TTC549 (cell line): ENCODE results near the gene ITIH2.
A peak's percentile ranks its signal among the peaks of the same experiment; 100 is the strongest.
"Not testable (repeated sequence)": the region's sequence is repeated elsewhere in the genome, so short reads cannot be mapped to it uniquely, and the experiment has no call there.

Experiments used
- FAIRE-seq: peaks from 2 replicates; lab custom pipeline; 2012; peaks lifted over from hg19 to GRCh38; lab: Jason Lieb, UNC

The ITIH2 gene, protein sequence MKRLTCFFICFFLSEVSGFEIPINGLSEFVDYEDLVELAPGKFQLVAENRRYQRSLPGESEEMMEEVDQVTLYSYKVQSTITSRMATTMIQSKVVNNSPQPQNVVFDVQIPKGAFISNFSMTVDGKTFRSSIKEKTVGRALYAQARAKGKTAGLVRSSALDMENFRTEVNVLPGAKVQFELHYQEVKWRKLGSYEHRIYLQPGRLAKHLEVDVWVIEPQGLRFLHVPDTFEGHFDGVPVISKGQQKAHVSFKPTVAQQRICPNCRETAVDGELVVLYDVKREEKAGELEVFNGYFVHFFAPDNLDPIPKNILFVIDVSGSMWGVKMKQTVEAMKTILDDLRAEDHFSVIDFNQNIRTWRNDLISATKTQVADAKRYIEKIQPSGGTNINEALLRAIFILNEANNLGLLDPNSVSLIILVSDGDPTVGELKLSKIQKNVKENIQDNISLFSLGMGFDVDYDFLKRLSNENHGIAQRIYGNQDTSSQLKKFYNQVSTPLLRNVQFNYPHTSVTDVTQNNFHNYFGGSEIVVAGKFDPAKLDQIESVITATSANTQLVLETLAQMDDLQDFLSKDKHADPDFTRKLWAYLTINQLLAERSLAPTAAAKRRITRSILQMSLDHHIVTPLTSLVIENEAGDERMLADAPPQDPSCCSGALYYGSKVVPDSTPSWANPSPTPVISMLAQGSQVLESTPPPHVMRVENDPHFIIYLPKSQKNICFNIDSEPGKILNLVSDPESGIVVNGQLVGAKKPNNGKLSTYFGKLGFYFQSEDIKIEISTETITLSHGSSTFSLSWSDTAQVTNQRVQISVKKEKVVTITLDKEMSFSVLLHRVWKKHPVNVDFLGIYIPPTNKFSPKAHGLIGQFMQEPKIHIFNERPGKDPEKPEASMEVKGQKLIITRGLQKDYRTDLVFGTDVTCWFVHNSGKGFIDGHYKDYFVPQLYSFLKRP

DNA sequence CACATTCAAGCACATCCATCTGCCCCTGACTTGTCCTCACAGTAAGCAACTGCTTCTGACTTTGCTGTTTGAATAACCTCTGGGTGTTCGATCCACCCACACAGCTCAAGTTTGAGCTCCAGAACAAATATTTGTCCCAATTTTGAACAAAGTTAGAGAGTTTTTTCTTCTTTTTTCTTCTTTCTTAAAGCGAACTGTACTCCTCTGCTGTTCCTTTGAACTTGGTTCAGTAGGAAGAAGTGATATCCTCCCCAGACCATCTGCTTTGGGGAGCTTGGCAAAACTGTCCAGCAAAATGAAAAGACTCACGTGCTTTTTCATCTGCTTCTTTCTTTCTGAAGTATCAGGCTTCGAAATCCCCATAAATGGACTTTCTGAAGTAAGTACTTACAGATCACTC, at the start of gene ITIH2:
TSS of gene ITIH2 (plus strand) at position 177 of the 400 bp plus-strand sequence. CDS start at position 296, 119 bp downstream.
- FAIRE-seq: no peak

DNA sequence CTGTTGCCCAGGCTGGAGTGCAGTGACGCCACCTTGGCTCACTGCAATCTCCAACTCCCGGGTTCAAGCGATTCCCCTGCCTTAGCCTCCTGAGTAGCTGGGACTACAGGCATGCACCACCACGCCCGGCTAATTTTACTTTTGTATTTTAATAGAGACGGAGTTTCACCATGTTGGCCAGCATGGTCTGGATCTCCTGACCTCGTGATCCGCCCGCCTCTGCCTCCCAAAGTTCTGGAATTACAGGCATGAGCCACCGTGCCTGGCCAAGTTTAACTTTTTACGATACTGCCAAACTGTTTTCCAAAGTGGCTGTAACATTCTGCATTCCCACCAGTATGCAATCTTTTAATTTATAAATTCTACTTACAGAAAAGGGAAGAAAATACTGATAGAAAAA, 46.0 kb upstream of the ITIH2 start:
- not testable (repeated sequence) for FAIRE-seq

DNA sequence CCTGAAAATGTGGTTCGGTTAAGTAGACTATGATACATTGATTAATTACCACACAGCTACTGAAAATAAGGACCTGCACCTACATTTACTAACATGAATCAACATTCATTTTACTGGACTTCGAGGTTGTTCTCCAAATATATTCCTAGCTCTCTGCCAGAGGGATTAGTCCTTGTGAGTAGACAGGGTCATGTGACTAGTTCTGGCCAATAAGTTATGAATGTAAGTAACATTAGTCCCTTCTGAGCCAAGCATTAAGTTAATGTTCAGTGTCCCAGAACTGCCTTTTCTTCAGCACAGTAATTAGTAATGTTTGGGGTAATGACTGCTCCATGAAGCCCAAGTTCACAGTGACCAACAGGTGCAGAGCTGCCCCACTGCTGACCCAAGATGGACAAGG, 45.6 kb upstream of the ITIH2 start:
- no peak for FAIRE-seq

DNA sequence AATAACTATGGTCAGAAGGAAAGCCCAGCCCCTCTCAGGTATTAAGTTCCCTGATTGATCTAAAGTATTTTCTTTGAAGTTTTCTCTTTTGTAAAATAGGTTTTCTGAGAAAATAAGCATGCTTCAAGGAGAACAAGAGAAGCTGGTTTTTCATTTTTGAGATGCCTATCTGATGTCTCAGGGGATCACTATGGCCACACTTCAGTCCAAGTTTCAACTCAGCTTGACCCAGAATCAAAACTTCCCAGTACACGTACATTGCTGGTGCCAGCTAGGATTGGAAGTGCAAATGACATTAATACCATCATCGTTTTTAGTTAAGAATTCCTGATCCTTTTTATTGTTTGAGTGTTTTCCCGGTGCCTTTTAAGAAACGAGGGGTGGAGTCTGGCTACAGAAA, 43.6 kb upstream of the ITIH2 start:
- no peak for FAIRE-seq

DNA sequence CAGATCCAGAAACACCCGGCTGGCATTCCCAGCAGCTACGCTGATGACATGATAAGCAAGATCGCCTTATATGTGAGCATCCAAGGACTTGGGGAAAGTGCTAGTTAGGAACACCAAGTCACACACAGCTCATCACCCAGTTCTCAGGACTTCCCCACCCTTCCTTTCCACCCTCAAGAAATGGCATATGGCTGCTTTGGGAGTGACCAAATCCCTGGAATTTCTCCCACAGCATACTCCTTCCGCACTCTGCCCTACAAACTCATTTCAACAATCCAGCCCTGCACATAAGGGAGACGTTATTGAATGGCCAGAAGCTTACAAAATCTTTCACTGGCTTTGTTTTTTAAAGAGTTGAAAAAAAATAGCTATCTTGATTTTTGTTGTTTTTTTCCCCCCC, 40.6 kb upstream of the ITIH2 start:
- no peak for FAIRE-seq

DNA sequence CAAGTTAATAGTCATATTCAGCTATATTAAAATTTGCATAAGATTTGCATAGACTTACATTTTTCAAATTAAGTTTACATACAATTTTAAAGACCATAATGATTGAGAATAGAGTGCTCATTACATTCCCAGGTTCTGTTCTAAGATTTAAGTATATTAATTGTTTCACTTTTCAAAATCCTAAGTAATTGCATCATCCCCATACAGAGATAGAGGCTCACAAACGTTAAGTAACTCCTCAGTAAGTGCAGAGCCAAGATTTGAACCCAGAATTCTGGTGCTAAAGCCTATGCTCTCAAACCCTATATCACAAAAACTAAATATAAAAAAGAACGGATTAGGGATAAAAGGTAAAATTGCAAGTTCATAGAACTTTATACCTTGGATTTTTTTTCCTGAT, 38.4 kb upstream of the ITIH2 start:
- no peak for FAIRE-seq

DNA sequence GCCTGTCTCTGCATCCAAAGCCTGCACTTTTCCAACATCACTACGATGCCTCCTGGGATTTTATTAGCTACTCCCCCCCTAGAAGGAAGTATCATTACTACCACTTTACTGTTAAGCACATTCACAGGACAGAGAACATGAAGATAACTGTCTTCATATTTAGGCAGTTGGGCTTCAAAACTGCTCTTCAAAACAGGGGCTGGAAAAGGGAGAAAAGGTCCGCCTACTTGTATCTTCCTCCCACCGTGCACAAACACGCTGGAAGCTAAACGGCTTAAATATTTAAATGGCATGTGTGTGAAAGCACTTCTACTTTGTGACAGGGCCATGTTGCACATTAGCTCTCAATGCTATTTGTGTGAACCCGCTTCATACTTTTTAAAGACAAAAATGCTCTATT, 37.3 kb upstream of the ITIH2 start:
- FAIRE-seq: no peak

DNA sequence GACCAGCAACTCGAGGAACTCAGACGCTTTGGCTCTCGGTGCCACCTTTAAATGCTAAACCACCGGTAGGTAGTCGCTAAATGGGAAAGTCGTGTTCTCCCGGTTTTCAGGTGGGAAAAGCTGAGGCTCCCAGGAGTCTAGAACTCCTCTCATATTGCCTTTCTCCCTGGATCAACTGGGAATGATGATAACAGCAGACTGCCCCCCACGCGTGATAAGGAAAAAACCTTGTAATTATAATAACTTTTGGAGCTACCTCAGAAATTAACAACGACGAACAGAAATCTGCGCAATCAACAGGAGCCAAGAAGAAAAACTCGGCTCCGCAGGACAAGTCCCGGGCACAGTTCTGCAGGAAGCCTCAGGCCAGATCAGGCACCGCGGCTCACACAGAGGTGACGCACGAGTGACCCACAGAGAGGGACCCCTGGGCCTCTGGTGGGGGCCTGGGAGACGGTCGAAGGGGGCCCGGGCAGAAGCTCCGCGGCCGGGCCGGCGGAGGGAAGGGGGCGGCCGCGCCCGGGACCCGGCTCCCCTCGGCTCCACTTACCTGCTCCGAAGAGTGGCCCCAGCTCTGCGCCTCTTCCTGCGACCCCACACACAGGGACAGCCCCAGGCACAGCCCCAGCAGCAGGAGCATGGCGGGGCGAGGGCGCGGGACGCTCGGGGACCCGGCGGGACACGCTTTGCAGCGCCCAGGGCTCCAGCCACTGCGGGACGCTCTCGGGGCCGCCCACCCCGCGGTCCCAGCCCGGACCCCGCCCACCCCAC, 36.7 kb upstream of the ITIH2 start, which contains the start of gene ITIH5:
TSS of gene ITIH5 (minus strand) at position 714 of the 771 bp plus-strand sequence. CDS start at position 640, 74 bp downstream.
- no peak for FAIRE-seq

DNA sequence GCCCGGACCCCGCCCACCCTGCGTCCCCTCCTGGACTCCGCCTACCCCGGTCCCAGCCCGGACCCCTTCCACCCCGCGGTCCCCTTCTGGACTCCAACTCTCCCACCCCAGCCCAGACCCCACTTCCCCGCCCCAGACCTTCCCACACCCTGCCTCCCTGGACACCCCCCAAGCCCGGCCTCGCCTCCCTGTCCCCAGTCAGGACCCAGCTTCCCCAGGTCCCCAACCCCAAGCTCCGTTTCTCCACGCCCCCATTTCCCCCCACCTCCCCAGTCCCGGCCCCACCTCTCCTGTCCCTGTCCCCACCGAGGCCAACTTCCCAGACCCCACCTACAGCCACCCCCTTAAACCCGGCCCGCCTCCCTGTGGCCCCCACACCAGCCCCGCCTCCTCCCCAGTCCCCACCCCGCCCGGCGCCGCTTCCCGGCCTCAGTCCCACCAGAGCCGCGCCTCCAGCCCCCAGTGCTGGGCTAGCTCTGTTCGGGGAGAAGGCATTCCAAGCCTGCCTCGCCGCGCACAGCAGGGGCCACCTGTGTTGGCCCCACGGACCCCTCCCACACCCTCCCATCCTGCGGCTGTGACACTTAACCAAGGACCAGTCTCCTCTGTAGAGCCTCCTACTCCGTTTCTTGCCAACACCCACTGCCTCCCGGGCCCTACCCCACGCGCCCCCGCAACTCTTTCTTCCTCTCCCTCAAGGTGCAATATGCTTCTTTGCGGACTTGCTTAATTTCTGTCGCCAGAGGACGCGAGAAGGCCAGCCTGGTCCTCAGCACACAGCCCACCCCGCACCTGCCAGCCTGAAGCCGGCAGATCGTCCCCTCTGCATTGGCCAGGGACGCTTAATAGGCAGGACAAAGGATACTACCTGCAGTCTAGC, 35.6 kb upstream of the ITIH2 start:
- FAIRE-seq: no peak

DNA sequence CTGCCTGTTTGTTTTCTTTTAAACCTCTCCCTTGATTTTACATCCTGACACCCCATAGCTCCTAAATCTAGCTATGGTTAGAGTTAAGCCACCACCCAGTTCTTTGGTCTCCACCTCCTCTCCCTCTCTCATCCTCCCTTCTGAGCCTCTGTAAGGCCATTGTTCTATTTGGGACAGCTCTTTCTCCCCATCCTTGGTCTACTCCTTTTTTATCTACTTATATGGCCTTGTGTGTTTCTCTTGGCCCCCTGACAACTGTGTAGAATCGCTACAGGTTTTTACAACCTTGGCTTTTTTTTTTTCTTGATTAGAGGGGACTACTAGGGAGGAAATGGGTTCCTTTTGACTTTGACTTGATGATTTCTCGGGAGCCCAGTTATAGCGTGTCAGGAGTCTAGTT, 33.0 kb upstream of the ITIH2 start:
- FAIRE-seq: no peak

DNA sequence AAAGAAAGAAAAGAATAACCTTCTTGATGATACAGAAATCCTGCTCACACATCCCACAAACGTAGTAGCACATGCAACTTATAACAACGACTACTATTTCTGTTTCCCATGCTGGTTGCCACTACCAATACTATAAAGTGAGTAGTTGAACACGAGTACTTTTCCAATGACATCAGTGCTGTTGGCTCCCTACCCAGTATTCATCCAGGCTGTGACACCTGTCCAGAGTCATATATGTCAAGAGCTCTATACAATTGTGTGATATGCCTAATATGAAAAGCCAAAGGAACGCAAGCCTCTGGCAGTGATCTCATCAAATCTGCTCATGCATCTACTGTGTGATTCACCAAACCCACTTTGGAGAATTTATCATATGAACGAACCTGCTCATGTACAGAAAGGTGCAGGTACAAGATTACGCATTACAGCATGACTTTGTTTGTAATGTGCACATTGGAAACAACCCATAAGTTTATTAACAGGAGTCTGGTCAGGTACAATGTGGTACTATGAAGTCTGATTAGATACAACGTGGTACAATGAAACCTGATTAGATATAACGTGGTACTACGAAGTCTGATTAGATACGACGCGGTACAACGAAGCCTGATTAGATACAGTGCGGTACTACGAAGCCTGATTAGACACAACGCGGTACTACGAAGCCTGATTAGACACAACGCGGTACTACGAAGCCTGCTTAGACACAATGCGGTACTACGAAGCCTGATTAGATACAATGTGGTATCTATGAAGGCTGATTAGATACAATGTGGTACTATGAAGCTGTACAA, 30.6 kb upstream of the ITIH2 start:
- FAIRE-seq: no peak

DNA sequence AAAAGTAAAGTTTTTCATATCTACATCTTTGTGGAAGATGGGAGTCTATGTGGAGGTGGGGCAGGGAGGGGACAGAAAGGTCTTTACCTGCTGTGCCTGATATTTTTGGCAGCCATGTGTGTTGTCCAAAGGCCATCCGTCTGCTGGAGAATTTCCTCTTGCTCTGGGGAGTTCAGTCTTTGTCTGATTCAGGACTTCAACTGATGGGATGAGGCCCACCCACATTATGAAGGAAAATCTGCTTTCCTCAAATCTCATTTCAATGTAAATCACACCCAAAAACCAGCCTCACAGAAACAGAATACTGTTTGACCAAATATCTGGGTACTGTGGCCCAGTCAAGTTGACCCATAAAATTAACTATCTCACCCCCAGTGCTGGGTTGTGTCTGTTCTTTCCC, 23.9 kb upstream of the ITIH2 start:
- no peak for FAIRE-seq

DNA sequence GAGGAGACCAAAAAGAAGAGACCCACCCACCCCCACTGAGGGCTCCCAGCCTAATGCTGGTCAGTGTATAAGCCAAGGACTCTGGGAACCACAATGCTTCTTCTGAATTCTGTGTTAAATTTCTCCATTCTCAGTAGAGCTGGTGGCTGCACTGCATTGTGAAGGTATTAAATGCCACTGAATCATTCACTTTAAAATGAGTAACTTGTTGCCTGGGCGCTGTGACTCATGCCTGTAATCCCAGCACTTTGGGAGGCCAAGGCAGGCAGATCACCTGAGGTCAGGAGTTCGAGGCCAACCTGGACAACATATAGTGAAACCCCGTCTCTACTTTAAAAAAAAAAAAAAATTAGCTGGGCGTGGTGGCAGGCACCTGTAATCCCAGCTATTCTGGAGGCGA, 23.0 kb upstream of the ITIH2 start:
- FAIRE-seq: not testable (repeated sequence)

DNA sequence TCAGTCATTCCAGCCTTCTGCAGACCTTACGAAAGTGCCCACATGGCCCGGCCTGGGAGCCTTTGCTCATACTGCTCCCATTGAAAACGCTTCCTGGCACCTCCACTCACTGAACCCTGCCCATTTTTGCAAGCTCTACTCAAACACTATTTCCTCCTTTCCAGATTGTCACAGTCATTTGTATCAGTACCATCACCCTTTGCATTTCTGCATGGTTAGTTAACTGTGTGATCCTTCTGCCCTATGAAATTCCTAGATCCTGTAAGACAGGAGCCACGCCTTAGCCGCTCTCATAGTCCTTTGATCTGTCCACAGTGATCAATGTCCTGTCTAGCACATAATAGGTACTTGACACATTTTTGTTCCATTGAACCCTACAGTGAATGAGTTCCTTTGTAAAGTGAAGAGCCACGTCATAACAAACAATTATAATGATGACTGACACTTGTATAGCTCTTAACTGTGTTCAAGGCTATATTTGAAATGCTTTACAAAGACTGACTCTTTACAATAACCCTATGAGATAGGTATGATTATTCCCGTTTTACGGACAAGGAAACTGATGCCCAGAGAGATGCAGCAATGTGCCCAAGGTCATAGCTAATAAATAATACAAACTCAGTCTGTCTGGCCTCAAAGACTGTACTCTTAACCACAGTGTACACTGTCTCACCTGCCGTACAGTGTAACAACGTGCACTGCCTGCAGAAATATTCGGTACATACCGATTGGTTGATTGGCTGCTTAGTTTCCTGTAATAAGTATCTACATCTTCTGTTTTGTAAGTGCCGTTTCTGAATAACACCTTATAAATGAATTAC, 16.6 kb upstream of the ITIH2 start:
- FAIRE-seq: no peak

DNA sequence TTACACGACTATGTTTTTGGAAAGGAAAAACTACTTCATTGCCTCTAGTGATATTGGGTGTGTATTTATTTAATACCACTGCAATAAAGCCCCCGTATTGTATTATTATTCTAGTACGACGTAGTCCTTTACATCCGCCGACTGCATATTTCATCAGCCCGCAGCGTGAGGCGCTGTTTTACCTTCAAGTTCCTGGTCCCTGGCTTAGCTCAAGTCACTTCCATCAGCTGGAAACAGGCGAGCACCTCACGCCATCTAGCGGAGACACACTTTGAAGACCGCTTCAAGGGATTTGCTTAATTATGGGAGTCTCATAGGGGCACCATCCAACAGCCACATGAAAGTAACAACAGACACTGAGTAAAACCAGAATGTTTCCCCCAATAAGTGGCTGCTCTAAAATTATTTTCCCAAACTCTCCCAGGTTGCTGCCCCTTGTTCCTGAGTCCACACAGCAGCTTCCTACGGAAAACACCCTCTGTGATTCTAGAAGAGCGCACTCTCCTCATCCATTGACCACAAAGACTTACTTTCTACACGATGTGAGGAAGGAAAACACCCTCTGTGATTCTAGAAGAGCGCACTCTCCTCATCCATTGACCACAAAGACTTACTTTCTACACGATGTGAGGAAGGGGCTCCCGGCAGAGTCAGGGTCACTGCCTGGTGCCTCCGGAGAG, 15.7 kb upstream of the ITIH2 start:
- peak; percentile 70 for FAIRE-seq

DNA sequence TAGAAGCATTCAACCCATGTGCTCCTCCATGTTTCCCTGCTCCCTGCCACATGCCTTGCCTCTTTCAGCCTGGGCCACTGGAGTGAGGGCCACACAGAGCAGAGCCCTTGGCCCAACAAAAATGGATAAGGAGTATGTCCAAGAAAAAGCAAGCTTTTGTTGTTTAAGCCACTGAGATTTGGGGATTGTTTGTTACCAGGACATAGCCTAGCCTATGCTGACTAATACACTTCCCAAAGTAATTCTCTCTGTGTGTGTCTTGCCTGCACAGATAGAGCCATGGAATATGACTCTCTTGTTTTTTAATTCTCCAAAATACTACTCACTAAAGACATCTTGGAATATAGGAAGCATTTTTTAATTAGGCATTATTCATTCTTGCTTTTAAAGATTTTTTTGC, 13.5 kb upstream of the ITIH2 start:
- no peak for FAIRE-seq

DNA sequence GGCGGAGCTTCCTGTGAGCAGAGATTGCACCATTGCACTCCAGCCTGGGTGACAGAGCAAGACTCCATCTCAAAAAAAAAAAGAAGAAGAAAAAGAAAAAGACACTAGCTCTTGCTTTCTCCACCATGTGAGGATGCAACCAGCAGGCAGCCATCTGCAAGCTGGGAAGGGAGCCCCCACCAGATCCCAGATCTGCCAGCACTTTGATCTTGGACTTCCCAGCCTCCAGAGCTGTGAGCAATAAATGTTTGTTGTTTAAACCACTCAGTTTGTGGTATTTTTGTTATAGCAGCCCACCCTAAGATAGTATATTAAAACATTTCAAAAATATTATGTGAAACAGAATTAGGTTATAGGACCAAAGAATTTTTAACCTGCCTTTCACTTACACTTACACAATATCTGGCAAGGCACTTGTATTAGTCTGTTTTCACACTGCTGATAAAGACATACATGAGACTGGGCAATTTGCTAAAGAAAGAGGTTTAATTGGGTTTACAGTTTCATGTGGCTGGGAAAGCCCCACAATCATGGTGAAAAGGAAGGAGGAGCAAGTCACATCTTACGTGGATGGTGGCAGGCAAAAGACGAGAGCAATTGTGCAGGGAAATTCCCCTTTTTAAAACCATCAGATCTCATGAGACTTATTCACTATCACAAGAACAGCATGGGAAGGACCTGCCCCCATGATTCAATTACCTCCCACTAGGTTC, 12.1 kb upstream of the ITIH2 start:
- FAIRE-seq: not testable (repeated sequence)

DNA sequence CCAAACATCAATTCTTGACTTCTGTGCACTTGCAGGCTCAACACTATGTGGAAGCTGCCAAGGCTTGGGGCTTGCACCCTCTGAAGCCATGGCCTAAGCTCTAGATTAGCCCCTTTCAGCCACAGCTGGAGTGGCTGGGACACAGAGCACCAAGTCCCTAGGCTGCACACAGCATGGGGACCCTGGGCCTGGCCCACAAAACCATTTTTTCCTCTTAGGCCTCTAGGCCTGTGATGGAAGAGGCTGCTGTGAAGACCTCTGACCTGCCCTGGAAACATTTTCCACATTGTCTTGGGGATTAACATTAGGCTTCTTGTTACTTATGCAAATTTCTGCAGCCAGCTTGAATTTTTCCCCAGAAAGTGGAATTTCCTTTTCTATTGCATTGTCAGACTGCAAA, 10.7 kb upstream of the ITIH2 start:
- FAIRE-seq: not testable (repeated sequence)
